HEK293 (cell line): ENCODE measurements around the gene KSR1.

Experiments used
- CTCF ChIA-PET: fragments of 350-600 bp; formaldehyde crosslinking; extraction: SDS; loops from one replicate; lab custom pipeline; 2021; ENCODE audit warnings: antibody characterized with exemption; lab: Yijun Ruan, JAX
- POLR2A ChIA-PET: fragments of 300-600 bp; formaldehyde crosslinking; extraction: SDS; loops from one replicate; lab custom pipeline; 2020; ENCODE audit warnings: antibody characterized with exemption, inconsistent platforms; lab: Yijun Ruan, JAX
- H3K27ac ChIP-seq: fragments of 200-500 bp; sonication (Bioruptor generic); 2 replicates; pipeline ENCODE4 v1.5.1; 2014; ENCODE audit warnings: low read depth, low read length, control low read depth, inconsistent platforms; ENCODE audit errors: extremely low read depth
- H3K36me3 ChIP-seq, 2 experiments: fragments of 200-500 bp in 1 of 2; sonication (Bioruptor generic) in 1 of 2; 1 replicate in 1 of 2; 2 replicates in 1 of 2; pipeline ENCODE4 v1.5.1; 2014 to 2017; ENCODE audit warnings: inconsistent platforms in 2 of 2, low read length in 2 of 2; ENCODE audit not compliant: control insufficient read depth in 2 of 2, insufficient read depth in 1 of 2
- H3K4me1 ChIP-seq: fragments of 200-500 bp; sonication (Bioruptor generic); 2 replicates; pipeline ENCODE4 v1.5.1; 2014; ENCODE audit warnings: mild to moderate bottlenecking, low read length, inconsistent platforms; ENCODE audit not compliant: control insufficient read depth, insufficient read depth
- H3K4me3 ChIP-seq: 2 replicates; pipeline ENCODE4 v1.5.1; 2011; ENCODE audit warnings: low read depth, mild to moderate bottlenecking, control low read depth, low read length, moderate library complexity
- H3K9me3 ChIP-seq: fragments of 200-500 bp; sonication (Bioruptor generic); 2 replicates; pipeline ENCODE4 v1.5.1; 2014; ENCODE audit warnings: low read depth, low read length, inconsistent platforms; ENCODE audit not compliant: control insufficient read depth, insufficient read depth
- AEBP2 ChIP-seq: fragments of 450-650 bp; formaldehyde crosslinking; IDR thresholded peaks from 2 replicates; pipeline ENCODE4 v1.5.1; 2016; ENCODE audit warnings: missing biosample characterization, missing genetic modification characterization, borderline replicate concordance
- CTCF ChIP-seq: fragments of 450-650 bp; formaldehyde crosslinking; IDR thresholded peaks from 2 replicates; pipeline ENCODE4 v1.5.1; 2016; ENCODE audit warnings: missing biosample characterization, missing genetic modification characterization
- OVOL3 ChIP-seq: fragments of 450-650 bp; formaldehyde crosslinking; IDR thresholded peaks from 2 replicates; pipeline ENCODE4 v1.5.1; 2016; ENCODE audit warnings: missing biosample characterization, missing genetic modification characterization
- PBX3 ChIP-seq: sonication (generic); formaldehyde crosslinking; IDR thresholded peaks from 2 replicates; pipeline ENCODE4 v1.8.1; 2022; ENCODE audit warnings: mild to moderate bottlenecking, moderate library complexity, missing genetic modification reagents
- SP3 ChIP-seq: fragments of 450-650 bp; formaldehyde crosslinking; IDR thresholded peaks from 2 replicates; pipeline ENCODE4 v1.5.1; 2016; ENCODE audit warnings: missing biosample characterization, missing genetic modification characterization
- TCF7L2 ChIP-seq: IDR thresholded peaks from 2 replicates; pipeline ENCODE4 v1.6.1; 2011; ENCODE audit warnings: low read depth, mild to moderate bottlenecking, inconsistent platforms, low read length, moderate library complexity, borderline replicate concordance
- ZBTB11 ChIP-seq: fragments of 450-650 bp; formaldehyde crosslinking; conservative IDR thresholded peaks from 2 replicates; pipeline ENCODE4 v1.5.1; 2016; ENCODE audit warnings: low read depth, missing biosample characterization, missing genetic modification characterization
- ZFHX2 ChIP-seq: fragments of 450-650 bp; formaldehyde crosslinking; conservative IDR thresholded peaks from 2 replicates; pipeline ENCODE4 v1.5.1; 2016; ENCODE audit warnings: missing biosample characterization, missing genetic modification characterization
- ZNF140 ChIP-seq: fragments of 450-650 bp; formaldehyde crosslinking; IDR thresholded peaks from 2 replicates; pipeline ENCODE4 v1.5.1; 2016; ENCODE audit warnings: missing biosample characterization, missing genetic modification characterization
- ZNF19 ChIP-seq: fragments of 450-650 bp; formaldehyde crosslinking; IDR thresholded peaks from 2 replicates; pipeline ENCODE4; 2016; ENCODE audit warnings: missing biosample characterization, missing genetic modification characterization, low read depth
- ZNF280C ChIP-seq: fragments of 450-650 bp; formaldehyde crosslinking; IDR thresholded peaks from 2 replicates; pipeline ENCODE4 v1.5.1; 2016; ENCODE audit warnings: missing biosample characterization, missing genetic modification characterization
- ZNF280D ChIP-seq: fragments of 450-650 bp; formaldehyde crosslinking; IDR thresholded peaks from 2 replicates; pipeline ENCODE4 v1.5.1; 2016; ENCODE audit warnings: missing biosample characterization, missing genetic modification characterization
- ZNF398 ChIP-seq: fragments of 450-650 bp; formaldehyde crosslinking; IDR thresholded peaks from 2 replicates; pipeline ENCODE4 v1.5.1; 2017; ENCODE audit warnings: missing biosample characterization, missing genetic modification characterization
- ZNF530 ChIP-seq: fragments of 450-650 bp; formaldehyde crosslinking; IDR thresholded peaks from 2 replicates; pipeline ENCODE4 v1.5.1; 2016; ENCODE audit warnings: low read depth, missing biosample characterization, missing genetic modification characterization
- ZNF544 ChIP-seq: fragments of 450-650 bp; formaldehyde crosslinking; IDR thresholded peaks from 2 replicates; pipeline ENCODE4 v1.5.0; 2017; ENCODE audit warnings: missing biosample characterization, missing genetic modification characterization
- ZNF645 ChIP-seq: fragments of 450-650 bp; formaldehyde crosslinking; IDR thresholded peaks from 2 replicates; pipeline ENCODE4; 2016; ENCODE audit warnings: missing biosample characterization, missing genetic modification characterization
- ZNF654 ChIP-seq: fragments of 450-650 bp; formaldehyde crosslinking; IDR thresholded peaks from 2 replicates; pipeline ENCODE4 v1.5.1; 2016; ENCODE audit warnings: low read depth, missing biosample characterization, missing genetic modification characterization
- ZSCAN16 ChIP-seq: fragments of 450-650 bp; formaldehyde crosslinking; IDR thresholded peaks from 2 replicates; pipeline ENCODE4 v1.5.1; 2016; ENCODE audit warnings: missing biosample characterization, missing genetic modification characterization
- ZSCAN5A ChIP-seq: fragments of 450-650 bp; formaldehyde crosslinking; IDR thresholded peaks from 2 replicates; pipeline ENCODE4 v1.5.1; 2016; ENCODE audit warnings: missing biosample characterization, missing genetic modification characterization

KSR1 gene

GRCh38 chr17:27563532-27563931 lies 107.3 kb downstream of the KSR1 start:
- Histone ChIP-seq H3K36me3 (peaks cover 0 to 7% of the 10 kb centered on the region in 2 experiments; a peak in 1 of 3 replicates), H3K4me1 (peaks cover 15% of the 10 kb centered on the region), H3K4me3 (no peak overlapping the region), H3K9me3 (no peaks in the 10 kb centered on the region), H3K27ac (no peak overlapping the region)
- POLR2A ChIA-PET, result no interaction called here
- CTCF ChIA-PET, result interaction anchor here (0.7 to 2.7 kb wide), 6 partner anchors 9 to 345 kb away, joined by 3 to 20 read pairs (median 4); partner anchors contain the start of gene KSR1
- no peak for TF ChIP-seq ZNF140
- TF ChIP-seq PBX3 (CRISPR knock-in tag), result no peak
- TF ChIP-seq TCF7L2, result no peak
- TF ChIP-seq OVOL3 (tag by site-specific recombination), result no peak
- TF ChIP-seq AEBP2 (tag by site-specific recombination), result no peak
- no peak for TF ChIP-seq ZNF280C
- no peak for TF ChIP-seq ZFHX2 (tag by site-specific recombination)
- no peak for TF ChIP-seq SP3 (tag by site-specific recombination)
- TF ChIP-seq ZSCAN16 (tag by site-specific recombination), result no peak
- TF ChIP-seq ZBTB11 (tag by site-specific recombination), result no peak
- TF ChIP-seq CTCF (tag by site-specific recombination), result no peak
- TF ChIP-seq ZNF280D (tag by site-specific recombination), result no peak
- TF ChIP-seq ZNF645 (tag by site-specific recombination), result no peak
- no peak for TF ChIP-seq ZNF654 (tag by site-specific recombination)
- TF ChIP-seq ZNF19 (tag by site-specific recombination), result no peak
- TF ChIP-seq ZNF544 (tag by site-specific recombination), result no peak
- no peak for TF ChIP-seq ZNF530 (tag by site-specific recombination)
- TF ChIP-seq ZNF398 (tag by site-specific recombination), result no peak
- no peak for TF ChIP-seq ZSCAN5A (tag by site-specific recombination)
